Kidney epithelial cell (primary cell): ENCODE measurements around the gene LMO1. TPM values are rescaled to one million over a fixed set of nuclear protein-coding genes. Genes with fewer than 3 reads are reported as not detected.

Experiments
- DNase-seq: peaks from one replicate; pipeline ENCODE4 v3.0.0-alpha.2; 2010; ENCODE audit warnings: low read depth
- H3K27me3 ChIP-seq: 2 replicates; pipeline ENCODE4 v1.6.0; 2011; ENCODE audit warnings: low read length; ENCODE audit not compliant: control insufficient read depth, insufficient read depth
- H3K36me3 ChIP-seq: 2 replicates; pipeline ENCODE4 v1.5.1; 2011; ENCODE audit warnings: low read length; ENCODE audit not compliant: control insufficient read depth, insufficient read depth
- H3K4me3 ChIP-seq: 2 replicates; pipeline ENCODE4 v1.5.1; 2011; ENCODE audit warnings: low read depth, mild to moderate bottlenecking, control low read depth, low read length
- CTCF ChIP-seq: IDR thresholded peaks from 2 replicates; pipeline ENCODE4 v1.5.1; 2011; ENCODE audit warnings: mild to moderate bottlenecking, moderate library complexity, low read length, control low read depth, inconsistent platforms; ENCODE audit not compliant: insufficient read depth, poor library complexity, severe bottlenecking
- total RNA-seq: library from RNA; depleted of rRNA; stranded (reverse); fragments of >200 nt; gene quantifications from 2 replicates; pipeline ENCODE4 v1.2.3, GENCODE V29; 2015

LMO1 gene
- total RNA-seq, 1 donor from 2014 or later, result 0.50 TPM

DNA sequence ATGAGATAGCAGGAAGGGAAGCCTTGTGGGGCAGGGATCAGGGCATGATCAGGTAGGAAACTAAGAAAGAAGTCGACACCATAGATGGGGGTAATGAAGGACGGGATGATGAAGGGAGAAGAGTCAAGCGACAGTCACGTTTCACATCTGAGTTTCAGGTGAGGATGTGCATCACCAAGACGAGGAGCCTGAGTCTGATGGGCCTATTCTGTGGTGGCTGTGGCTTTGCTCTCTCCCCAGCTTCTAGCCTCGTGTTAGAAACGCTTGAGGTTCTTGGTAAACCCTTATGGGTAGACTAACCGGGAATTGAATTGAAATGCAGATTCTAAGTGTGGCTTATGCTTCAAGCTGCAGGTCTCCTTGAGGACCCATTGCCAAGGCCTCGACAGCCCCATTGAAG is 45.6 kb upstream of the LMO1 start:
- DNase-seq, result no peak

DNA sequence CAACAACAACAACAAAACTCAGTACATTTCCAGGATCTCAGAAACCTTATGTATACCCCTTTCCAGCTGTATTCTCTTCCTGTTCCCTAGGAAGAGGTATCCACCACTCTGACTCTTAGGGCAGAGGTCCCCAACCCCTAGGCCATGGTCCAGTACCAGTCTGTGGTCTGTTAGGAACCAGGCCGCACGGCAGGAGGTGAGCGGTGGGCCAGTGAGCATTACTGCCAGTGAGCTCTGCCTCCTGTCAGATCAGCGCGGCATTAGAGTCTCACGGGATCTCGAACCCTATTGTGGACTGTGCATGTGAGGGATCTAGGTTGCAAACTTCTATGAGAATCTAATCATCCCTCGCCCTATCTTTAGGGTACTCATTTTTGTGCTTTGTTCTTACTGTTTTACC is 43.9 kb upstream of the LMO1 start:
- H3K27me3 ChIP-seq, result peaks cover 6% of the 10 kb centered on the region
- H3K36me3 ChIP-seq, result no peaks in the 10 kb centered on the region
- no peak for DNase-seq
- no peak for TF ChIP-seq CTCF
- H3K4me3 ChIP-seq, result no peak overlapping the region

More for the DNA sequence above, 45.6 kb upstream of the LMO1 start:
- no peak for TF ChIP-seq CTCF
- Histone ChIP-seq H3K4me3 (no peak overlapping the region), H3K27me3 (peaks cover 13% of the 10 kb centered on the region), H3K36me3 (no peaks in the 10 kb centered on the region)

- DNase-seq, result no peak
- Histone ChIP-seq H3K36me3 (no peaks in the 10 kb centered on the region), H3K27me3 (peaks cover 7% of the 10 kb centered on the region), H3K4me3 (no peak overlapping the region)
- TF ChIP-seq CTCF, result no peak
Observed at GRCh38 chr11:8301622-8302021, 37.9 kb upstream of the LMO1 start.

GRCh38 chr11:8298801-8299786 is 35.4 kb upstream of the LMO1 start:
- H3K36me3 ChIP-seq, result no peaks in the 10 kb centered on the region
- TF ChIP-seq CTCF, result no peak
- DNase-seq, result no peak
- H3K27me3 ChIP-seq, result peaks cover 15% of the 10 kb centered on the region
- H3K4me3 ChIP-seq, result no peak overlapping the region

DNA sequence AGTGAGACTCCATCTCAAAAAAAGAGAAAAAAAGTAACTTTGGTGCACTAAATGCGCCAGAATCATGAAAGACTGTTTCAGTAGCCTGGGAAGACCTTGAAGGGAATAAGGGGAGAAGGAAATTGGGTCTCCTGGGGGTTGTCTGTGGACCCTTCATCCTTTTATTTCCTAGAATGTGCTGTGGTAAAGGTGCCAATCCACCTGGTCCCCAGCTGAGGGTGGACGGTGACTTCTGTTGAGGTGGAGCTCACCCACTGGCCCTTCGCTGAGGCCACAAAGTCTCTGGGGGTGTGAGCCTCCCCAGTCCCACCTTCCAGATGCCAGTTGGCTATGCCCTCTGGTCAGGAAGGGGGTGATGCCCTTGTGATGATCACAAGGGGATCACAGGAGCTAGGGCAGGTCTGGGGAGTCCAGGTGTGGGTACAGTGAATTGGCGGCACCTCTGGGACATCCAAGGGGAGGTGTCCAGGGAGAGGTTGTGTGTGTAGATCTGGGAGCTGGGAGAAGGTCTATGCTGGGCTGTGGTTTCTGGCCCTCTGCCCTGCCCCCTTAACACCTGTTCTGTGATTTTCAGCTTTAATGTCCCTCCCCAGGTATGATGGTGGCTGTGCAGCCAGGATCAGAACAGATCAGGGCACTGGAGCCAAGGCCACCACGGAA is 34.2 kb upstream of the LMO1 start:
- TF ChIP-seq CTCF, result no peak
- DNase-seq, result no peak
- H3K4me3 ChIP-seq, result no peak overlapping the region
- no peaks in the 10 kb centered on the region for H3K36me3 ChIP-seq
- H3K27me3 ChIP-seq, result peaks cover 17% of the 10 kb centered on the region
